ENCODE data around the gene HNRNPA0.

DNA sequence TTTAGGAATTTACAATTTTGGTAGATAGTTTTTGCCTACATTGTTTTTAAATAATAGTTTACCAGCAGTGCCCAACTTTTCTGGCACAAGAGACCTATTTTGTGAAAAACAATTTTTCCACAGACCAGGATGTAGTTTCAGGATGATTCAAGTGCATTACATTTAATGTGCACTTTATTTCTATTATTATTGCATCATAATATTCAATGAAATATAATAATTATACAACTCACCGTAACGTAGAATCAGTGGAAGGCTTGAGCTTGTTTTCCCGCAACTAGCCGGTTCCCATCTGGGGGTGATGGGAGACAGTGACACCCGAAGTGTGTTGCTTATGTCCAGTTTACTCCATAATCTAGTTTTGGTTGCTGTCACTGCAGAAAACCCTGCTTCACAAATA, 3.5 kb upstream of the HNRNPA0 start:
- no peak for TF ChIP-seq GATA3 (IDR thresholded peaks at IDR 0.05; ENCODE audit: low read depth, low read length)
- TF ChIP-seq GATA2 (IDR thresholded peaks at IDR 0.05; ENCODE audit: low read depth, low read length) = no peak

Data from SH-SY5Y (cell line).